NCI-H1417 (cell line): ENCODE results near the gene TINCR.
A peak's percentile ranks its signal among the peaks of the same experiment; 100 is the strongest.
"Not testable (repeated sequence)": the region's sequence is repeated elsewhere in the genome, so short reads cannot be mapped to it uniquely, and the experiment has no call there.

ENCODE experiments used
- DNase-seq, 3 experiments: peaks; one replicate each; lab custom pipeline; 2025; lab: John Stamatoyannopoulos, UW

Gene TINCR

GRCh38 chr19:5567360-5567969 is at the start of gene TINCR:
TINCR (minus strand) TSS chr19:5567953.
- peak in 2 of 3 experiments; percentile 42 to 62 for DNase-seq

DNA sequence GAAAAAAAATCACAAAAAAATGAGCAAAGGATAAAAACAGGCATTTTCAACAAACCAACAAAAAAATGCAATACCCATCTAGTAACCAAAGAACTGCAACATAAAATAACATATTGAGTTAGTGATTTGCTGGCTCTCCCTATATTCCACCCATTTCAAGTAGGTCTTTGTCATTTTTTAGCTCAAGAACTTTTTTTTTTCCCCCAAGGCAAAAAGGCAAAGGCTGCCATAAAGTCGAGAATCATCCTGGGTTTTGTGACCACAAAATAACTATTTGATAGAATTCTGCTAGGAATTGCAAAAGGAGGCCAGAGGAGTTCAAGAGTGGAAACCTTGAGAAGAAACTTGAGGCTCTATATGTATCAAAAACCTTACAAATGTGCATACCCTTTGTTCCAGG is 49.3 kb upstream of the TINCR start:
- DNase-seq, result no peak

DNA sequence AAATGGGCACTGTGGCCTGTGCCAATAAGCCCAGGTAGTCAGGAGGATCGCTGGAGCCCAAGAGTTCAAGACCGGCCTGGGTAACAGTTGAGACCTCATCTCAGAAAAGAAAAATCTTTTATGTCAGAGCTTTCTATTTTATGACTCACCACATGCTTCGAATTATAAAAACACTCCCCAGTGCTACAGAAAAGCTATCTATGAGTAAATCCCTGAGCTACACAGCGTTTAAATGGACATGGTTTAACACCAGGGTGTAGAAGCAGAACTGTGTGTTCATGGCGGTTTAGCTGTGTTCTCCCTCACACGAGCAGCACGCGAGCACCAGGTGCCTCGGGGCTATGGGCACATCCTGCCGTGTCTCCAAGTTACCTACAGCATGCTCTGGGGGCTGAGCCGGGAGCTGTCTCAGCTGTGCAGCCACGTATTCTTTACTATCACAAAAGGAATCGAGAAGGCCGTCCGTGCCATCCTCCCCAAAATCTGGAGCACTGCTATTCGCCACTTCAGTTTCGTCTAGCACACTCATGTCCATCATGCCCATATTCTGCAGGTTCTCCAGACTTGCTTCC is 48.1 kb upstream of the TINCR start:
- DNase-seq, result no peak

- DNase-seq, result no peak
These were observed 45.4 kb upstream of the TINCR start for GRCh38 chr19:5612891-5613865.

GRCh38 chr19:5609881-5610448 is 42.2 kb upstream of the TINCR start:
- DNase-seq, result no peak

DNA sequence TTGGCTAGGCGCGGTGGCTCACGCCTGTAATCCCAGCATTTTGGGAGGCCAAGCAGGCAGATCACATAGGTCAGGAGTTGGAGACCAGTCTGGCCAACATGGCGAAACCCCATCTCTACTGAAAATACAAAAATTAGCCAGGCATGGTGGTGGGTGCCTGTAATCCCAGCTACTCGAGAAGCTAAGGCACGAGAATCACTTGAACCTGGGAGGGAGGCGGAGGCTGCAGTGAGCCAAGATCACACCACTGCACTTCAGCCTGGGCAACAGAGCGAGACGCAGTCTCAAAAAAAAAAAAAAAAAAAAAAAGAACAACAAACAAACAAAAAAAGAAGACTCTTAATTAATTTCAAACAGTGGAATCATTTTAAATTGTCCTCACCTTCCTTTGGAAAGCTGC is 41.0 kb upstream of the TINCR start:
- not testable (repeated sequence) for DNase-seq

DNA sequence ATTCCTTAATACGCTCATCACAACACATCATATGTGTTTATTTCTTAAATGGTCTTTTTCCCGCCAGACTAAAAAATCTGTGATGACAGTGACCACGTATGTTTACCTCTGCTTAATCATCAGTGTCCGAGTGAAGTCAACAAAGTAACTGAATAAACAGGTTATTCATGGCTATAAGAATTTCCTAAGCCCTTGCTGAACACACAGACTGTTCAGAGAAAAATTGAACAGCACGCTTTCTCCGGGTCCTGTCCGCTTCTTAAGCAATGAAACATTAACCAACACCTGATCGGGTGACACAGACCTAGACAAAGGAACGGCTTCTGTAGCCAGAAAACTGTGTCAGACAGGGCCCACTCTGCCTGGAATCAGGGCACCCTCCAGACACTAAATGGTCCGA is 40.5 kb upstream of the TINCR start:
- no peak for DNase-seq

DNA sequence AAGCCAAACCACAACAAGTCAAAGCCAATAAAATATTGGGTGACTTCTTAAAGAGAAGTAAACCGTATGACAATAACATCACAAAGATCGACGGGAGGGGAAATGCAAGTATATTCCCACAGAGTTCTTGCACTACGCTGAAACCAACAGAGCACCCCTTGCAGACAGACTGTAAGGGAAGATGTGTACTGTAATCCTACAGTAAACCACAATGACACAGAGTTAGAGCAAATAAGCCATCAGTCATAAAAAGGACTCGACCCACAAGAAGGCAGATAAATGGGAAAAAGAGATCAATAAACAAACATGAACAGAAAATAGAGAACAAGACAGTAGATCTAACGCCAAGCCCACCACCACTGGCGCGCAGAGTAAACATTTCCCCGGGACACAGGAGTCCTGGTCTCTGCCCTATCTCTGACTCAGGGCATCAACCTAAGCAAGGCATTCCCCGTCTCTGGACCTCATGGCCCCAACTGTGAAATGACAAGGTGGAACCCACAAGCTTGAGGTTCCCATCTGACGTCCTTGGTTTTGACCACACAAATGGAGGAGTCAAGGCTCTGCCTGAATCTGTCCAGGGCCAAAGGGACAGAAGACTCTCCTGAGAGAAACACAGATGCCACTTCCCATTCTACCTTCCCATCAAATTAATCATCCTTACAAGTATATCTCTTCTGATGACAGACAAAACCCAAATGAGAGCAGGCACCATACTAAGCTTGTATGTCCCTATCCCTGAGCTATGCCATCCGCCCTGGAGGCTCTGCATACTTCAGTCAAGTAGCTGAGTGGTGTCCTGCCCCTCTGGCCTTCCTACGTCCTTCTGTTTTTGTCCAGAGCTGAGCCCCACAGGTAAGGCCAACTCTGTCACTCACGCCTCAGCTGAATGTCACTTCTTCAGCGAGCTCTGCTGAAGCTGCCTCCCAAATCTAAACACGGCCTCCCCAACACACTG is 39.8 kb upstream of the TINCR start:
- DNase-seq, result no peak

GRCh38 chr19:5605362-5605761 is 37.6 kb upstream of the TINCR start:
- no peak for DNase-seq

GRCh38 chr19:5603626-5604025 is 35.9 kb upstream of the TINCR start:
- DNase-seq, result no peak

GRCh38 chr19:5600797-5601196 is 33.0 kb upstream of the TINCR start:
- DNase-seq, result no peak

DNA sequence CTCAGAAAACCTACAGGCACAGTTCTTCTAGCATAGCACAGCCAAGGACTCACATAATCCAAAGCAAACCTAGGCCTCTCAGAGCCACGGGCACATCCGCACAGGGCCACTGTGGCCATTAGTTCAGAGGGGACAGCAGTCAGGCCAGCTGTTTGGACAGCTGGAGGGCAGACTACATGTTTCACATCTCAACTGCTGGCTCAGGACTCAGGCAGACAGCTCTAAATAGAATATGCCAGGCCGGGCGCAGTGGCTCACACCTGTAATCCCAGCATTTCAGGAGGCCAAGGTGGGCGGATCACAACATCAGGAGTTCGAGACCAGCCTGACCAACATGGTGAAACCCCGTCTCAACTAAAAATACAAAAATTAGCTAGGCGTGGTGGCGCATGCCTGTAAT is 28.0 kb upstream of the TINCR start:
- no peak for DNase-seq

DNA sequence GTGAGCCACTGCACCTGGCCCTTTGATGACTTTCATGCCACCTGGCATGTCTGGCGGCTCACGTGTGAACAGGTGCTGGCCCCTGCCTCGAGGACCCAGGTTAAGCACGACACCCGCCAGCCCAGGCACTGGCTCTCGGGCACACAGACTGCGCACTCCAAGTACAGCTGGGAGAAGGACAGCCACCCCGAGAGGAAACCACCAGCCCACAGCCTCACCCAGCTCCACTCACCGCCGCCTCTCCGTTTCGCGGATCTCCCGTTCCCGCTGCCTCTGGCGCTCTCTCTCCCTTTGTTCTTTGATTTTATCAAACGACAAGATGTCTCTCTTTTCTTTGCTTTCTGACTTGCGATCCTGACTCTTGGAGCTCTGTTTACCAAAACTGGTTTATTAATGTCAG is 27.4 kb upstream of the TINCR start:
- peak in 1 of 3 experiments; percentile 34 for DNase-seq

- DNase-seq, result no peak
These were observed 26.8 kb upstream of the TINCR start for GRCh38 chr19:5594521-5594950.

DNA sequence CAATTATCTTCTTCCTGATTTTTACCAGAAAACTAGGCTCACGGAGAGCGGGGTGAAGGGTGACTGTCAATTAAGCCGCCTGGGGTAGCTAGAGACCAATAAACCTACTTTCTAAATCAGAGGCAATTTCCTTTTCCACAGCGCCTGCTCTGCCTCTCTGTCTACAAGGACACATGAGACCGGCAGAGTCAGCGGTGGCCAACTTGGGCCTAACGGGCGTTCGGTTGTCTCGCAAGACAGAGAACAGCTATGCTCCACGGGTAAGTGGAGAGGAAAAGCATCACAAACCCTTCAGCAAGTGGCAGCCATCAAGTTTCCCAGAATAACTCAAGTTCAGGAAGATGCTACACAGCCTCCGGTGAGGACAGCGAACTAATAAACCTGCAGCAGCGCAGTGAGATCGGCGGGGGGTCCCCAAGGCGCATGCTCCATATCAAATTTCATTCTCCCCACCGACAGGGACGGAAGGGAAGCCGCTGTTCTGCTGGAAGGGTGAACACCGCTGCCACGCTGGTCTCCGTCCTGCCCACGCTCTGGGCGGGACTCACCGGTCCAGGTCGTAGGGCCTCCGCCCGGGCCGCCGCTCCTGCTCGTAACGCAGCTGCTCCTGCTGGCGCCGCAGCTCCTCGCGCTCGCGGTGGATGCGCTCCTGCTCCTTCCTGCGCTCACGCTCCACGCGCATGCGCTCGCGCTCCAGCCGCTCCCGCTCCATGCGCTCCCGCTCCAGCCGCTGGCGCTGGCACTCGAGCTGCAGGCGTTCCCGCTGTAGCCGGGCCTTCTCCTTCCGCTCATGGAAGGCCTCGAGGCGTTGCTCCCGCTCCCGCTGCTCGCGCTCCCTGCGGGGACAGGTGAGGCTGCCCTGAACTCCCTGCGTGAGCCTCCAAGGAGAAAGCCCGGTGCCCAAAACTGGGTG is 25.8 kb upstream of the TINCR start:
- DNase-seq, result no peak

GRCh38 chr19:5592531-5593342 is 25.0 kb upstream of the TINCR start:
- DNase-seq, result no peak

DNA sequence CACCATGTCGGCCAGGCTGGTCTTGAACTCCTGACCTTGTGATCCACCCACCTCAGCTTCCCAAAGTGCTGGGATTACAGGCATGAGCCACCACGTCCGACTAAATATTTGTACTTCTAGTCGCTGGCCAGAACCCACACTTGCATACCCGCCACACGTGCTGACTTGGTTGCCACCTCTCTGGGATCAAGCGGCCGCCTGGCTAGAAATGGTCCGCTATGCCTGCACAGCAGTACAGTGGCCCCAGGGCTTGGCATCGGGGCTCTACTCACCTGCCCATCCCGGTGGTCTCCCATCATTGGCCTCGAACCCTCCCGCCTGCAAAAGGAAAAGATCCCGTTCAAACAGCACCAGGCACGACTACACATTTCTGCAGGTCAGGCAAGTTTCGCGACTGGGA is 23.7 kb upstream of the TINCR start:
- no peak for DNase-seq

DNA sequence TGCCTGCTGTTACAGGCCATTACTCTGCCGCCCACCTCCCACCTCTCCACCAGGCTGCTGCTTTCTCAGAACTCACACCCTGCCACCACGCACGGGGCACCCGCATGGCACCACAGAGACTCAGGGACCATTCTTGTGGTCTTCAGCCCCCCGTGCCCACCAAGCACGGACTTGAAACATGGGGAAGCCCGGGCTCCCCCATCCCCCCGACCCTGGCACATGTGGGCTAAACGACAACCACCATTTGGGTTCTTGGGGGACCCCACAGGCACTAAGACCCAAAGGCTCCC is 23.1 kb upstream of the TINCR start:
- no peak for DNase-seq

DNA sequence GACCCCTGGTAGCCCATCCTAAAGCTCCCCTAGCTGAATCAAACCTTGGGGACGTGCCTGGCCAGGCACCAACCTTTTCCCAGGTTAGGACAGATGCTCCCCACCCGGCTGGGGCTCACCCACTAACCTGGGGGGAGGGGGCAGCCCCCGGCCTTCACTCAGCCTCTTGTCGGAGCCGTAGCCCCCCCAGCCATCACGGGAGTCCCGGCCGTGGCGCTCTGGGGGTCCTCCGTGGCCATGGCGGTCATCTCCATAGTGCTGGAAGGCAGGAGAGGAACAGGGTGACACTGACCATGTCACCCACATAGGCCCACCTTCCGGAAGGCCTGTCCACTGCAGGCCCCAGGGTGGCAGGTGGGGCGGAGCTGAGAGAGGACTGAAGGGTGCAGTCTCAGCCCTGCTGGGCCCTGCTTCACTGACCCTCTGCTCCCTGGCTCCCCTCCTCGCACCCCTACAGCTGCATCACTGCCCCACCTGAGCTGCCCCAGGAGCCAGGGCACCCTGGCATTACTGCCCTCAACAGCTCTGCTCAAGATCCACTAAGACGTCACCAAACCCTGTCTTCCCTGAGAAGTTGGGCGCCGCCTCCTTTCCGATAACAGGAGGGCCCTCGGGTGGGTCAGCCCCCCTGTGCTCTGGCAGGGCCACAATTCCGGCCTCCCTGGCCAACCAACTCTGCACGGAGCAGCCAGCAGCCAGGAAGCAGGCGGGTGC is 22.6 kb upstream of the TINCR start:
- DNase-seq, result no peak
